ENCODE measurements around the gene ADAT3. TPM values are rescaled to one million over a fixed set of nuclear protein-coding genes. Genes with fewer than 3 reads are reported as not detected.

The ADAT3 gene
- total RNA-seq, 1 donor from 2014 or later: 10.9 TPM

- peaks cover 8% of the 10 kb centered on the region for H3K36me3 Mint-ChIP-seq (ENCODE audit: unreplicated experiment)
- H3K27me3 Mint-ChIP-seq (ENCODE audit: unreplicated experiment): peaks cover 24% of the 10 kb centered on the region
- DNase-seq: no peak
- no peak overlapping the region for H3K4me3 Mint-ChIP-seq (ENCODE audit: unreplicated experiment)
- peak overlapping the region; percentile 36 for H3K27ac Mint-ChIP-seq (ENCODE audit: unreplicated experiment)
- TF ChIP-seq, protein P1, sequence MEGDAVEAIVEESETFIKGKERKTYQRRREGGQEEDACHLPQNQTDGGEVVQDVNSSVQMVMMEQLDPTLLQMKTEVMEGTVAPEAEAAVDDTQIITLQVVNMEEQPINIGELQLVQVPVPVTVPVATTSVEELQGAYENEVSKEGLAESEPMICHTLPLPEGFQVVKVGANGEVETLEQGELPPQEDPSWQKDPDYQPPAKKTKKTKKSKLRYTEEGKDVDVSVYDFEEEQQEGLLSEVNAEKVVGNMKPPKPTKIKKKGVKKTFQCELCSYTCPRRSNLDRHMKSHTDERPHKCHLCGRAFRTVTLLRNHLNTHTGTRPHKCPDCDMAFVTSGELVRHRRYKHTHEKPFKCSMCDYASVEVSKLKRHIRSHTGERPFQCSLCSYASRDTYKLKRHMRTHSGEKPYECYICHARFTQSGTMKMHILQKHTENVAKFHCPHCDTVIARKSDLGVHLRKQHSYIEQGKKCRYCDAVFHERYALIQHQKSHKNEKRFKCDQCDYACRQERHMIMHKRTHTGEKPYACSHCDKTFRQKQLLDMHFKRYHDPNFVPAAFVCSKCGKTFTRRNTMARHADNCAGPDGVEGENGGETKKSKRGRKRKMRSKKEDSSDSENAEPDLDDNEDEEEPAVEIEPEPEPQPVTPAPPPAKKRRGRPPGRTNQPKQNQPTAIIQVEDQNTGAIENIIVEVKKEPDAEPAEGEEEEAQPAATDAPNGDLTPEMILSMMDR (IDR thresholded peaks at IDR 0.05; ENCODE audit: partially characterized antibody, unreplicated experiment): no peak
- peaks cover 23% of the 10 kb centered on the region for H3K9me3 Mint-ChIP-seq (ENCODE audit: unreplicated experiment)
- peaks cover 10% of the 10 kb centered on the region for H3K4me1 Mint-ChIP-seq (ENCODE audit: low read depth, unreplicated experiment)
Measured at GRCh38 chr19:1936430-1936829, 31.2 kb downstream of the ADAT3 start.

DNA sequence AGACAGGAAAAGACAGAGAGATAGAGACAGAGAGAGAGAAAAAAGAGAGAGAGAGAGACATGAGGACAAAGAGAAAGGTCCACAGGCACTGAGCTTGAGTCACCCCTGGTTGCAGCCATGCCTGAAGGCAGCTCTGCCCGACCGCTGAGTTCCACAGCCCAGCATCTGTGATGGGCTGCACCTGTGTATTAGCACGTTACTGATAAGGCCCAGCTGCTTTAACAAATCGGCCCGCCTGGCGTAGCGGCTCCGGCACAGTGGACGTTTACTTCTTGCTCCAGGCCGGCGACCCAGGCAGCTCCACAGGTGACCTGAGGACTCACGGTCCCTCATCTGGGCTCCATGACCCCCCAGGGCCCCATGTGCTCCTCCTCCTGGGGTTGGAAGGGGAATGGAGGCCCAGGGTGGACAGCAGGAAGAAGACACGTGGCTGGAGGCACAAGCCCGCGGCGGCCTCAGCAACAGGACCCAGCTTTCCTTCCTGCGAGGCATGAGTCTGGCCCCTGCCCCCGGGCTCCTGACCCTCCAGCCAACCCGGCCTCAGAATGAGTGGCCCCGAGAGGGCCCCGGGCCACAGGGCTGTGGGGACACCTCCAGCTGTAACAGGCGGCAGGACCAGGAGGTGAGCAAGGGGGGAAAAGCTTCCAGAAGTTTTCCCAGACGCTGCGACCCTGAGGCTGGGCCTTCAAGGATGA lies 31.9 kb downstream of the ADAT3 start:
- Mint-ChIP-seq H3K4me1 (ENCODE audit: low read depth, unreplicated experiment) (peaks cover 10% of the 10 kb centered on the region), H3K4me3 (ENCODE audit: unreplicated experiment) (no peak overlapping the region), H3K36me3 (ENCODE audit: unreplicated experiment) (peaks cover 4% of the 10 kb centered on the region), H3K27ac (ENCODE audit: unreplicated experiment) (no peak overlapping the region), H3K27me3 (ENCODE audit: unreplicated experiment) (peaks cover 20% of the 10 kb centered on the region), H3K9me3 (ENCODE audit: unreplicated experiment) (peaks cover 20% of the 10 kb centered on the region)
- no peak for DNase-seq
- TF ChIP-seq, protein P1 (IDR thresholded peaks at IDR 0.05; ENCODE audit: partially characterized antibody, unreplicated experiment): no peak

GRCh38 chr19:1938071-1938470 lies 32.9 kb downstream of the ADAT3 start:
- Mint-ChIP-seq H3K27me3 (ENCODE audit: unreplicated experiment) (peaks cover 22% of the 10 kb centered on the region), H3K9me3 (ENCODE audit: unreplicated experiment) (peaks cover 16% of the 10 kb centered on the region), H3K27ac (ENCODE audit: unreplicated experiment) (no peak overlapping the region), H3K36me3 (ENCODE audit: unreplicated experiment) (peaks cover 4% of the 10 kb centered on the region), H3K4me1 (ENCODE audit: low read depth, unreplicated experiment) (peaks cover 14% of the 10 kb centered on the region), H3K4me3 (ENCODE audit: unreplicated experiment) (no peak overlapping the region)
- TF ChIP-seq, protein P1 (IDR thresholded peaks at IDR 0.05; ENCODE audit: partially characterized antibody, unreplicated experiment): no peak
- no peak for DNase-seq

GRCh38 chr19:1941146-1942077 lies 36.2 kb downstream of the ADAT3 start, which contains the start of gene CSNK1G2:
CSNK1G2 (plus strand) TSS chr19:1941172; CDS start chr19:1969773, 28,601 bp downstream.
- Mint-ChIP-seq H3K9me3 (ENCODE audit: unreplicated experiment) (peaks cover 16% of the 10 kb centered on the region), H3K4me1 (ENCODE audit: low read depth, unreplicated experiment) (peaks cover 13% of the 10 kb centered on the region), H3K27me3 (ENCODE audit: unreplicated experiment) (peaks cover 16% of the 10 kb centered on the region), H3K27ac (ENCODE audit: unreplicated experiment) (peak within 1 kb of the TSS; percentile 97), H3K4me3 (ENCODE audit: unreplicated experiment) (peak within 1 kb of the TSS; percentile 94), H3K36me3 (ENCODE audit: unreplicated experiment) (no peaks in the 10 kb centered on the region)
- no peak for DNase-seq
- TF ChIP-seq, protein P1 (IDR thresholded peaks at IDR 0.05; ENCODE audit: partially characterized antibody, unreplicated experiment): no peak

Data from glutamatergic neuron (in vitro differentiated cells).